GM11168 (cell line): ENCODE data around the gene NR6A1.

Source experiments
- in situ Hi-C: fragments of 300-500 bp; cut with MboI; formaldehyde crosslinking; loops from one replicate; pipeline ENCODE4 v1.12.0; 2022; ENCODE audit warnings: low sequenced_read_pairs; ENCODE audit not compliant: unreplicated experiment

Gene NR6A1

DNA sequence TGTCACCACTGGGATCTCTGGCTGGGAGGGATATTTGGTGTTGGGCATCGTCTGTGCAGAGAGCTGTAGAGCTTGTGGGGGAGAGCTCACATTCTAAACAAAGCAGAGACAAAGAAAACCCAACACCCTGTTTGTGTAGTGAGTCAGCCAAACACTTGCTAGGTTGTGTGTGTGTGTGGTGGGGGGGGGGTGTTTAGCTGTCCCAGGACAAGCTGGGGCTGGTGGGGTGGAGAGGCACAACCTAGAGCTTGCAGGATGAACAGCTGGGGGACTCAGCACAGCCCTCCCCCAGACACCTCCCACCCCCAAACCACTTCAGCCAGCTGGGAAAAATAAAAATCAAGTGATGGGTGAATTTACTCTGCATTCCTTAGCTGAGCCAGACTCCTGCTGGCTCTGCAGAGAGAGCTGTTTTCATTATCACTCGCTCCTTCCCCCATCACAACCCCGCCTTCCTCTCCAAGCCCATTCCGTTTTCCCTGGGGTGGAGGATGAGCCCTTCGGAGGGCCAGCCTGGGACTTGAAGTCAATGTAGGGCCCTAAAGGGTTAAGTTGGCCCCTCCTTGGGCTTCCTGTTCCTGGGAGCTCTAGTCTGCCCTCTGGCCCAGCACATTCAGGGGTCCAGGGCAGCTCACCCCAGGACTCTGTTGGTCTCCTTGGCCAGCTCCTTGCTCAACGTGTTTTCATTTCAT lies 8.4 kb upstream of the NR6A1 start:
- in situ Hi-C loops = no loop called here

DNA sequence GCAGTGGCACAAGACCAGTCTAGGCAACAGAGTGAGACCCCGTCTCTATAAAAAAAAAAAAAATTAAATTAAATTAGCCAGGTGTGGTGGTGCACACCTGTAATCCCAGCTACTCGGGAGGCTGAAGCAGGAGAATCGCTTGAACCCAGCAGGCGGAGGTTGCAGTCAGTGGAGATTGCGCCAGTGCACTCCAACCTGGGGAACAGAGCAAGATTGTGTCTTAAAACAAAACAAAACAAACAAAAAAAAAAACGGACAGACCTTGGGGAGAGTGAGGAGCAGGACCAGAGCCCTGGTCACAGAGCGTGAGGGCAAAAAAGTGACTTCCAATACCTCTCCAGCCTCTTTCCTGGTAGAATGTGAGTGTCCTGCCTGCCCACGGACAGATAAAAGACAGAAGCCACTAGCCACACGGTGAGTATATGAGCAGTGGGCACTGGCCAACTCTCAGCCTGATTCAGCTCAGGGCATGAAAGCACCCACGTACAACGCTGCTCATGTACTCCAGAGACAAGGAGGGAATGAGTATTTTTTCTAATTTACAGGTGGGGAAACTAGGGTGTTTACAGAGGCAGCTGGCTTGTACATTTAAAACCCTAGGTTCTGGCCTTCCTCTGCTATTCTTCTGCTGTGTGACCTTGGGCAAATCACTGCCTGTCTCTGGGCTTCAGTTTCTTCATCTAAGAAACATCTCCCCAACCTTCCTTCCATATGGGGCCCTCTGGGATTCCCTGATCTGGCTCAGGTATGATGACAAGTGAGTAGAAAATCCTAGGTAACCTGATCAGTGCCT lies 7.7 kb upstream of the NR6A1 start:
- in situ Hi-C loops = no loop called here

DNA sequence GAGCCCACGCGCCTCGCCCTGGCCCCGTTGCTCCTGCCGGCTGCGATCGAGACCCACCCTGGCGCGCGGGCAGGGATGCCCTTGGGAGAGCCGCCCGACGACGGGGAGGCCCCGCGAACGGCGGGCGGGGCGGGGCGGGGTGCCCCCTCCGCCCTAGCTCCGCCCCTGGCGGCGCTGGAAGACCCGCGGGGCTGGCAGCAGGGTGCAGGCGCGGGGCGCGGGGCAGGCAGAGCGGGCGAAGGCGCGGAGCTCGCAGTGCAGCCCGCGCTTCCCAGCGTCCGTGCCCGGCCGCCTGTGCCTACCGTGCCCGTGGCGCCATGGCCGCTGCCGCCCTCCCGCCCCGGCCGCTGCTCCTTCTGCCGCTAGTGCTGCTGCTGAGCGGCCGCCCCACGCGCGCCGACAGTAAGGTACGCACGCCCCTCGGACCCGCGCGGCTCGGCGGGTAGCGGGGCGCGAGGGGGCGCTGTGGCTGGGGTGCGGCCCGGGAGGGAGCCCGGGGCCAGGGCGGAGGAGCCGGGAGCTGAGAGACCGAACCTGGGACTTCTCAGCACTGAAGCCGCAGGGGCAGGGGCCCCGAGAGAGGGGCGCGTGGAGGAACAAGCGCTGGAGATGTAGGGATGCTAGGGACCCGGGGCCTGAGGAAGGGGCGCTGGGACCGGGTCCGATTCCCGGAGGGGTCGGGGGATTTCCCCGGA lies 6.0 kb upstream of the NR6A1 start, which contains the start of gene OLFML2A:
OLFML2A (plus strand) TSS at position 180 of the 695 bp plus-strand sequence; CDS start at position 318, 138 bp downstream.
- in situ Hi-C loops = no loop called here

DNA sequence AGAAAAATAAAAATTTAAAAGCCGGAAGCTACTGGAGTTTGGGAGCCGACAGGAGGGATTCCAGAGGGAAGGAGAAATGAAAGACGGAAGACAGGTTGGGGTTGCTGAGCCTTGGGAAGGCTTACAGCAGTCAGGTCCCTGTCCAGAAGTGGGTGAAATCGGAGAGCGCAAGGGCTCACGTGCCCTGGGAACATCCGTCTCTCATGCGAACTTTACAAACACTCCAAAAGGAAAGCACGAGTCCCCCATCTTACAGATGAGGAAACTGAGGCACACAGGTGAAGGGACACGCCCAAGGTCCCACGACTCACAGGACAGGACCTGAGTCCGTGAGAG lies 5.5 kb upstream of the NR6A1 start:
- in situ Hi-C loops = no loop called here

DNA sequence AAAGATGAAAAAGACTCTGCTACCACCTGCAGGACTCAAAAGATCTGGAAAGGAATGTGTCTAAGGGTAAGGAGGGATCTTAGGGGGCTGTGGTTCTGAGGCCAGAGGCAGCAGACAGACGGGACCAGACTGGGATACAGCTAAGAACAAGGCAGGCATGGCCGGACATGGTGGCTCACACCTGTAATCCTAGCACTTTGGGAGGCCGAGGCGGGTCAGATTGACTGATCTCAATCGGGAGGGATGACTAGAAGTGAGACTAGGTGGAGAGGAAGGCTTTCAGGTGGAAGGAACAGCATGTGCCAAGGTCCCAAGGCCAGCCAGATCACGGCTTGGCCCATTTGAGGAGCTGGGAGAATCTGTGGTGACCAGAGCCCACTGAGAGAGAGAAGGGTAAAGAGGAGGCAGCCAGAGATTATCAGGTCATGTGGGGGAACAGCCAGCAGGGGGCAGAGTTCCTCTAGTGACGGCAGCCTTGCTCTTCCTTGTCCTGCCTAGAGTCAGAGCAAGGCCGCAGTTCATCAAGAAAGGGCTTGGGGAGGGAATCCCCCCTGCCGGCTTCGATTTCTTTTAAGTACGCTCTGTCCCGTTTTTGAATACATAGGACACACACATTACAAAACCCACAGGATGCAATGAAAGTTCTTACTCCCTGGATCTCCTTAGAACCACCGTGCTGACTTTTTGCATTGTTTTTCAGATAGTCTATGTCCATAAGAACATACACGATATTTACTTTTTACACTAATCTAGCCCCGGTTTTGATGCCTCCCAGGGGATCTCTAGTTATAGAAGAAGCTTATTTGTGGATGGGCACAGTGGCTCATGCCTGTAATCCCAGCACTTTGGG lies 3.2 kb upstream of the NR6A1 start:
- in situ Hi-C loops = loop anchor here (5.0 kb wide), 1 partner anchor 78 kb away; the partner anchor contains the start of gene WDR38

DNA sequence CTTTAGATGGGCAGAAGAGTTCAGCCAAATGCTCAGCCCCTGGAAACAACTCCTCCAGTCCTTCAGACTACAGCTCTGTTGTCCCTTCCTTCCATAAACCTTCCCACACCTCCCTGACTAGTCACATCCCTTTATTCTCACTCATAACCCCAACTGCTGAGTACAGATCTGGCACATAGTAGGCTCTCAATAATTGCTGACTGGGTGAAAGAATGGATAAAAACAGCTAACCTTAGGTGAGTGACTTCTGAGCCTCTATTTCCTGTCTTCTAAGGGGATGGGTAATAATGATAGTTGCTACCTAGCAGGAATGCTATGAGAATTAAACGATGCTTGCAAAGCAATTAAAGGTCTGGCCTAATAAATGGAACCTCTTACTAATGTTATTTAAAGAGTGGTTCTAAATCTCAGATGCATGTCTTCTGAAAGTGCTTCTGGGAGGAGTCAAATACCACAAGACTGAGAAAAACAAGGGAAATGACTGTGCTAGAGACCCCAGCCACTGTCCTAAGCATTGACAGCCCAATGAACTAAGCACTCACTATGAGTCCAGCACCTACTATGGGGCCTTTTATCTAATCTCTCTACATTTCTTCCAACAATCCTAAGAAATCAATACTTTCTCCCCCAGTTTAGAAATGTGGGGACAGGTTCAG lies 2.5 kb upstream of the NR6A1 start:
- in situ Hi-C loops = loop anchor here (5.0 kb wide), 1 partner anchor 79 kb away; the partner anchor contains the start of gene WDR38

DNA sequence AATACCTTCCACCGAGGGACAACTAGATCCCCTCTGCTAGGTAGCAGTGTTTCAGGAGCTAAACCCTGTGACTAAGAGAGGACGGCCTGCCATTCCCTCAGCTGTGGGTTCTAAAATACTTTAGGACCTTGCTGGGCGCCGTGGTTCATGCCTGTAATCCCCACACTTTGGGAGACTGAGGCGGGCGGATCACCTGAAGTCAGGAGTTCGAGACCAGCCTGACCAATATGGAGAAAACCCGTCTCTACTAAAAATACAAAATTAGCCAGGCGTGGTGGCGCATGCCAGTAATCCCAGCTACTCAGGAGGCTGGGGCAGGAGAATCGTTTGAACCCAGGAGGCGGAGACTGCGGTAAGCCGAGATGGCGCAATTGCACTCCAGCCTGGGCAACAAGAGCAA lies 1.8 kb upstream of the NR6A1 start:
- in situ Hi-C loops = loop anchor here (5.0 kb wide), 1 partner anchor 79 kb away; the partner anchor contains the start of gene WDR38

DNA sequence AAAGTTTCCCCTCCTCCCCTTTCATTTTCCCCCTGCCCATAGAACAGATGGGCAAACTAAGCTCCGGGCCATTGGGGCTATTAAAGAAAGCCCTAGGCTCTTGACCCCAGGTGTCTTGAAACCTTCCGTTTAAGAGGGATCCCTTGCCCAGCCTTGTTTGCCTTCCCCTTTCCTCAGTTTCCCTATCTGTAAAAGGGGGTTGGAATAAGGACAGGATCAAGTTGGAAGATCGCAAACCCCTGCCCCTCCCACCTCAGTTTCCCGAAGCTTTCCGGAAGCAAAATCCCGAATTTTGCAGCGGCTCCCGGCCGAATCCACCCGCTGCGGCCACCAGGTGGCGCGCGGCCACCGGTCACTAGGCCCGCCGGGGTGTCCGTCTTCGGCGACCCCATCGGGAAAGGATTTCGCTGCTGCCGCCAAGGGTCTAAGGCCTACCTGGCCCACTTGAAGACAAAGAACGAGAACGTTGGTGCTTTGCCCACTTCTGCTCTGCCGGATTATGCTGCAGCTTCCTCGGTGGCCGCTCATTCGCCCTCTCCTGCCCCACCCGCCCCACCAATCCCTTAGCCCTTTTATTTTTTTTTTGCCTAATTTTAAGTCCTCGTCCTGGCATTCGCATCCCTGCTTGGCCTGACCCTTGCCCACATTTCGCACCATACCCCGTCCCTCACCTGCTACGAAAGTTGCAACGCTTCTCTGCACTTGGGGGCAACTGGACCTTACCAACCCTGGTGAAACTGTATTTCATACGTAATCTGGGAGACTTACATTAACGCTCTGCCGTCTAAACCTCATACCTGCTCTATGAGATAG lies 962 bp upstream of the NR6A1 start:
- in situ Hi-C loops = loop anchor here (5.0 kb wide), 1 partner anchor 80 kb away; the partner anchor contains the start of gene WDR38

DNA sequence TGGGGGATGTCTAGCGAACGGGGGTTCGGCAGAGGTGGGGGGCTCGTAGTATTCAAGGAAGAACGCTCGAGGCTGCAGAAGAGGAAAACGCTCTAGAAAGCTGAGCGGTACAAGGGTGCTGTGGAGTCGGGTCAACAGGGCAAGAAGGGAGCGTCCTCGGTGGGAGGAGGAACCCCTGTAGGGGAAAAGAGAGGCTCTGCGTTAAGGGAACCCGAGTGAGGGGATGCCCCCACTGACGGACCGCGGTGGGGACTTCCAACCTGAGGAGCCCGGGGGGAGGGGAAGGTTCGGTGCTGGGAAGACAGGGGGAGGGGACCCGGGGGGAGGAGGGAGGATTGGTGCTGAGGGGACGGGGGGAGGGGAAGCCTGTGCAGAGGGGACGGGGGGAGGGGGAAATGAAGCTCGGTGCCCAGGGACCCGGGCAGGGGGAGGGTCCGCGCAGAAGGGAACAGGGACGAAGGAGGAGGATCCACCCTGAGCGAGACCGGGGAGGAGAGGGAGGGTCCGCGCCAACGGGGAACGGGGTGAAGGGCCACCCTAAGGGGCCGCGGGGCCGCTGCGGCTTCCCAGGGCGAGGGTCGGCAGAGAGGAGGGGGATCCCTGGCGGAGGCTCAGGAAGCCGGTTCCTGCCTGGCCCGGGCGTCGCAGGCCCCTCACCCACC lies 621 bp downstream of the NR6A1 start:
- in situ Hi-C loops = loop anchor here (5.0 kb wide), 1 partner anchor 82 kb away; the partner anchor contains the start of gene WDR38

DNA sequence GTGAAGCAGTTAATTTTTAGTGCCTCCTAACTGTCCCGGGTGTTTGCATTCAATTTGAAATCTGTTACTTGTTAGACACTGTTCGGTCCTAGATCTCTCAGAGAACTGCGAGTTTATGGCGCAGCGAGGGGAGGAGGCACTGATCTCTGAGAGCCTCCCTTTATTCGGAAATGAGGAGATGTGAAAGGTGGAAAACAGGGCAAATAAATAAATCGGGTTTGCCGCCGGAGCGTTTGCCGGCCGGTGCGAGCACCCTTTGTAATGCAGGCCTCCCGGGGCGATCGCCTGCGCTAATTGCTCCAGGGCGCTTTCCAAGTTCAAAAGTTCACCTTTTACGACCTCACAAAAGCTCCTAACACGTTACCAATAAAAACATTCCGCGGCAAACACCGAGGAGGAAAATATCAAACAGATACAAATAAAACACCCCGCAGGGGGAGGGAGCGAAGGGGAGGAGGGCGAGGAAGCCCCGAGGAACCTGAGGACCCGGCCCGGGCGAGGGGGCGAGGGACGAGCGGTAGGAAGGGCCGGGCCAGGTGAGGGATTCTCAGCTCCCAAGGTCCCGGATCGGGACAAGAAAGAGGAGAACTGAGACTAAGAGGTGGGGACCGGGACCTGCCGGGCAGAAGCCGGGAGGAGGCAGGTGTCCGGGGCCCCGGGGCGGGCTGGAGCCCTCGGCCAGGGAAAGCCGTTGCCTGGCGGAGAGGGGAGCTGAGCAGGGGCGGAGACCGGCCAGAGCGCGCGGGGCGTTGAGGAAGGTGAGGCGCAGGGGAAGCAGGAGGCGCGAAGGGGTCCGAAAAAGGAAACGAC lies 1.4 kb downstream of the NR6A1 start:
- in situ Hi-C loops = loop anchor here (5.0 kb wide), 1 partner anchor 83 kb away; the partner anchor contains the start of gene WDR38

DNA sequence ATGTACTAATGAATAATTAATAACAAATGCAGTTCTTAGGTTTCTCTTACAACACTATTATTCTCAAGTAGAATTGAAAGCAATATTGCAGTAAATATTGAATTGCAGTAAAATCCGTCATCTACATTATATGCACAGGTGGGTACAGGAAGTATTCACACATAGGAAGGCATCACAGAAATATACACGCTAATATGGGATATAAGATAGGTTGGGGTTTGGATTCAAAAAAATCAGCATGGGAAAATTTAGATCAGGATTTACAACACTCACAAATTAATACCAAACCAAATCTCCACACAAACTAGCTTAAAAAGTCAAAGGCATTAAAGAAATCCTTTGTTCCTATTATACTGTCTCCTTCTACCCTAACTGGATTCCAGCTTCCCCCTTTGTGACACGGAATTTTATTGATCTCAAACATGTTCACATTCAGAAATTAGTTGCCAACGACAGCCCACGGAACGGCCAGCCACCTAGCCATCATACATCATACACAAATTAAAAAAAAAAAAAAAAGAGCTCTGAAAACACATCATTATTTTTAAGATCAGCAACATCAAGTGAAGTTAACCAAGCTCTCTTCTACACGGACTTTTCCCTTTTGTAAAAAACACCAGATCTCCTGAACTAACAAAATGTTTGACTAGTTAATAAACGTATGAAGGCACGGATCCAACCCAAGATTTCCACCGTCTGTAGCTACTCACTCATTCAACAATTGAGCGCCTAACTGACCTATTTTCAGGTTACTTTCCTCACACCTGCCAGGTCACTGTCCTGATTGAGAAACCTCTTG lies 2.2 kb downstream of the NR6A1 start:
- in situ Hi-C loops = no loop called here

DNA sequence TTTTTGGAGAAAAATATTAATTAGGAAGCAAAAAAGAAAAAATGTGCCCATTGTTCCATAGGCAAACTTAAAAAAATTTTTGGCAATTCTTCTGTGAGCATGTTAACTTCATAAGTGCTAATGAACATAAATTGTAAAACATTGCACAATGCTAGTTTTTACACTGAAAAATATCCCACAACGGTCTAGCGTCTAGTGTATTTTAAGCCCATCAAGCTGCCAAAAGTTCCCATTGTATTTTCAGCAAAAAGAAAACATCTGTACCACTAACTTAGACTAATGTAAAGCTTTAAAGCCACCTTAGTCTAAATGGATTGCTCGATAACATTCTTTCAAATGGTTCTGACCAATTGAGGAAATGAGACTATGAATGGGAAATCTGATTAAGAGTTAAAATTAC lies 2.8 kb downstream of the NR6A1 start:
- in situ Hi-C loops = no loop called here

DNA sequence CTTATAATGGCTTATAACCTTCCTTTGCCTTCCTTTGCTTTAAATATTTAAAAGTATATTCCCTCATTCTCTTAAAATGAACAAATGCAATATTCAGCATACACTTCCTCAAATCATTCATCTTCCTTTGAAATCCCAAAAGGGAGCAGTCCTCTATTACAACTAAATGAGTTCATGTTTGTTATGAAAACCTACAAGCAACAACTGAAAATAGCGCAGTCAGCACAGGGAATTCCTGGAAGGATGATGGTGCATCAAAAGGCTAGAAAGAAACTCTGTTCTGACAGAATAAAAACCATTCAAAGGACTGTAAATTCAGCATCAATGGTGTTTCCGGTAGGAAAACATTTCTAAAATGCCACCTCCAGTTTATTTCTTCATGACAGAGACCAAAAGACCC lies 3.3 kb downstream of the NR6A1 start:
- in situ Hi-C loops = no loop called here

DNA sequence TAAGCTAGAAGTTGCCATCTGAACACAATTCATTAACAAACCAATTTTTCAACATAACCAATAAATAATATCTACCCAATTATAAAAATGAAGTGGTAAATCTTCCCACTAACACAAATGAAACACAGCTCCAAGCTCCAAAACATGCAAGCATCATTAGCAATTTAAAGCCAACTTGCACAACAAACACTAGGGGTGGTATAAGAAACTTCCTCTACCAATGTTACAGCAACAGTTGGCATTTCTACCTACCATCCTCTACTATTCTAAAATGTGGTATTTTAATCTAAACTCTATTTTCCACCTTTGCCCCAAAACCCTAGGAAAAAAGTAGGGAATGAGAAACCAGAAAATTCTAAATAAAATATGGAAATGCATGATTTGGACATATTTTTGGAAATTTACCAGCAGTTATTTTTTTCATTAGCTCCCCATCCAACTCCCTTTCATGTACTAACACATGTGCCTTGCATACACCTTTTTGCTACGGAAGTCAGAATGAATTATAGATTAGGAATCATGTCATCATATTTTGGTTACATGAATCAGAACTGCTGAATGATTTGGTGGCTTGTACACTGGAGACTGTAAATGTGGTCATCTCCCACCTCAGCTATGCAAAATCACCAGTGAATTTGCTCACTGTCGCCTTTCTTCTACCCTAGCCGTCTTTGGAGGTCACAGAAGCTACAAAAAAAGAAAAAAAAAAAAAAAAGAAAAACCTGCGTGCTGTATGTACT lies 4.1 kb downstream of the NR6A1 start:
- in situ Hi-C loops = no loop called here

DNA sequence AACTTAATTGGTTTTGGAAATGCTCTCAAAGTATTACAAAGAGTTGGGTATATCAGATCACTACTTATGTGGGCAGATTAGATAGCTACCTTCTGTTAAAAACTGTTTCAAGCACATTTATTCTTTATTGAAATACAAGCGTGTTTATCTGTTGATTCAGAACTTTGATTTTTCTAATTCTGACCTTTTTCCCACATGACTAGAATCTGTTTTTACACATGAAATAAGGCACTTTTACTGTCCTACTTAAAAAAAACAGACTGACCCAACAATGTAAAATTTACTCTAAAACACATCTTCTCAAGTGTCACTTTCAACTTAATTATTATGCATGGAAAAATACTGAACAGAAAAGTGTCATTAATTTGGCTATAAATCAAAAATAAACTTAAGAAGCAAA lies 4.8 kb downstream of the NR6A1 start:
- in situ Hi-C loops = no loop called here

DNA sequence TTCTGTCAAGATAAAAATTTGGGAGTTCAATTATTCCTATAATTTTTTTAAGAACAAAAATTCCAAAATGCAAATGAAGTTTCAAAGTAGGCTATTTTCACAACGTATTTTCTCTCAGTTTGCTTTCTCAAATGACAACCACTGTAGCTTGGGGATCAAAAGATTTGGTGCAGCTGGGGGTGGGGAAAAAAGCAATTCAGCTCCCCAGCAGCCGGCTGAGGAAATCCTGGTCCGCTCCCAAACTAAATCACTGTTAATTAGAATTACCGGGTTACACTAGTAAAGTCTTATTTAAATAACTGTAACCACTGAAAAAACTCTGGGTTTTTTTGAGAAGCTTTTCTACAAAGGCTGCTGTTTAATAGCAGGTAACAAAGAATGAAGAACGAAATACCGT lies 5.7 kb downstream of the NR6A1 start:
- in situ Hi-C loops = no loop called here
